Measurements from ENCODE around the gene TSPAN10.

GRCh38 chr17:81672954-81673353 lies 36.0 kb downstream of the TSPAN10 start:
- TF ChIP-seq EP300 (IDR thresholded peaks at IDR 0.05) (no peak), POLR2A (IDR thresholded peaks at IDR 0.05) (no peak), CTCF (IDR thresholded peaks at IDR 0.05) (no peak), POLR2AphosphoS5 (IDR thresholded peaks at IDR 0.05) (no peak)
